ACHN (cell line): Measurements from ENCODE around the gene CACNB1.
"Not testable (repeated sequence)": the region's sequence is repeated elsewhere in the genome, so short reads cannot be mapped to it uniquely, and the experiment has no call there.

Experiments
- DNase-seq: peaks from one replicate; pipeline ENCODE4 v3.0.0-alpha.2; 2015
- in situ Hi-C: cut with HindIII; loops from 2 replicates; pipeline ENCODE4 v1.10.0; 2017; ENCODE audit warnings: low sequenced_read_pairs, low pct_ligation_motif_present, low pct_unique_long_range_greater_than_20kb

The CACNB1 gene

DNA sequence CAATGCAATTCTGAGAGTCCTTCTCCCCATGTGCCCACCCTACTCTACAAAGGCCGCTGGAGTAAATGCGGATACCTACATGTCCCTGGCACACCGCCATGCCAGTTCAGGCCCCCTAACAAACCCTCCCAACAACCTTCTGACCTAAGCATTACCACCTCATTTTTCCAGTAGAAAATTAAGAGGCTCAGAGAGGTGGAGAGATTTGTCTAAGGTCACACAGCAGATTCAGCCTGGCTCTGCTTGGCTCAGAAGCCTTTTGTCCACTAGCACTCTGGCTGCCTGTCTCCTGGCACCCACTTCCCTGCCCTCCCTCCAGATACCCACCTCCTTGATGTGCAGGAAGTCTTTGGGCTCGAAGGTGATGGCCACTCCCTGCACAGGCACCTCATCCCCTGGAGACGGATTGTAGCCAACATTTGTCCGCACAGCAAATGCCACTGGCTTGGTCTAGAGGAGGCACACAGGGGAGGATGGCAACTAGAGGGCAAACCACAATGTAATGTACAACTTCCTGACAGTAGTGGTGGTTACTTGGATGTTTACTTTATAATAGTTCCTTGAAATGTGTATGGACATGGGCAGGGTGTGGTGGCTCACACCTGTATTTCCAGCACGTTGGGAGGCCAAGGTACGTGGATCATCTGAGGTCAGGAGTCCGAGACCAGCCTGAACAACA lies 10.2 kb downstream of the CACNB1 start:
- in situ Hi-C loops, result no loop called here
- DNase-seq, result no peak

DNA sequence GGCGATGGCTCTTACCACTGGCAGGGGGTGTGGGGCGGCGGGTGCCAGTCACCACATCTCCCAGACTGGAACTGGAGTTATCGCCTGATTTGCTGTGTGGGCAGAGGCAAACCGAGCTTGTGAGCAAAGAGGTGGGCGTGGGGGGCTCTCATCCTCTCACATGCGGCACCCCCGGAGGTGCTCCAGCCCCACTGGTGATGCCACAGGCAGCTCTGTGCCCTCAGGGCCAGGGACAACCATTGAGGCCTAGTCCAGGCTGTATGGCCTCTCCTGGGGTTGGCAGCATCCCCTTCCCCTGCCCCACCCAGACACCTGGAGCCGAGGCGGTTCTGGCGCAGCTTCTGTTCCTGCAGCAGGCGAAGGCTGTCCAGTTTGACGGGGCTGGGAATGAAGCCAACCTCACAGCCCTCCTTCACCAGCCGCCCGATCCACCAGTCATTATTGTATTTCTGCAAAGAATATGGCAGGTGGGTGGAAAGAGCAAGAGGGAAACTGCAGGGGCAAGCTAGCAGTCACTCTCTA lies 10.9 kb downstream of the CACNB1 start:
- in situ Hi-C loops, result no loop called here
- no peak for DNase-seq

DNA sequence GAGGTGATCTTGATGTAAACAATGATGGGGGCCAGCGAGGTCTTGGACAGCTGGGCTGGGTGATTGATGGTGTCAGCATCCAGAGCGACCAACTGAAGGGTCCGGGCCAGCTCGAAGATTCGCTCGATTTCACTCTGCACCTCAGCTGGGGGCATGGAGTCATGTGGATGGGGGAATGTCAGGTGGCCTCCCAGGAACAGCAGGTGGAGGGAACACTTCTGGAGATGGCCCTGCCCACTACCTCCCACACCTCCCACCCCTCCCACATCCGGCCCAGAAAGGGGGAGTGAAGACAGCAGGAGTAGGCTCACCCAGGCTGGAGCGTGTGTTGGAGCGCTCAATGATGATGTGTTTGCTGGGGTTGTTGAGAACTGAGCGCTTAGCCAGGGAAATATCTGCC lies 13.7 kb downstream of the CACNB1 start:
- in situ Hi-C loops, result no loop called here
- no peak for DNase-seq

DNA sequence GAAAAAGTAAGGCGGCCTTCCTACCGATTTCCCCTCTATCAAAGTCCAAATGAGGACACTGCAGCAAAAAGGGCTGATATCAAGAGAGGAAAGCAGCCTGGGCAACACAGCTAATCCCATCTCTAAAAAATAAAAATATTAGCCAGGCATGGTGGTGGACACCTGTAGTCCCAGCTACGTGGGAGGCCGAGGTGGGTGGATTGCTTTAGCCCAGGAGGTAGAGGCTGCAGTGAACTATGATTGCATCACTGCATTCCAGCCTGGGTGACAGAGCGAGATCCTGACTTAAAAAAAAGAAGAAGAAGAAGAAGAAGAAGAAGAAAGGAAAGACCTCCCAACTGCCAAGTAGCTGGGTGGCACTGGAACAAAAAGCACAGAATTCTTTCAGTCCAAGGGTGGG lies 14.4 kb downstream of the CACNB1 start:
- in situ Hi-C loops, result no loop called here
- no peak for DNase-seq

DNA sequence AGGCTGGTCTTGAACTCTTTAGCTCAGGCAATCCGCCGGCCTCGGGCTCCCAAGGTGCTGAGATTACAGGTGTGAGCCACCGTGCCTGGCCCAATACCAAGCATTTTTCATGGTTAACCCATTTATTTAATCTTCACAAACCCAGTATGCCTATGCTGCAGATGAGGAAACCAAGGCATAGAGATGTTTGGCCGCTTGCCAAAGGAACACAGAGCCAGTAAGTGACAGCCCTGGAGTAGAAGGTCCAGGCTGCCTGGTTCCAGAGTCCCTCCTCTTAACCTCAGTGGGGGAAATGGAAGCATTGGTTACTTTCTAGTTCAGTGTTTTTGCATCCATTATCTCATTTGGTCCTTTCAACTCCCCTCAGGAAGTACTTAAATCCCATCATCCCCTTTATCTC lies 16.2 kb downstream of the CACNB1 start:
- in situ Hi-C loops, result no loop called here
- DNase-seq, result no peak

DNA sequence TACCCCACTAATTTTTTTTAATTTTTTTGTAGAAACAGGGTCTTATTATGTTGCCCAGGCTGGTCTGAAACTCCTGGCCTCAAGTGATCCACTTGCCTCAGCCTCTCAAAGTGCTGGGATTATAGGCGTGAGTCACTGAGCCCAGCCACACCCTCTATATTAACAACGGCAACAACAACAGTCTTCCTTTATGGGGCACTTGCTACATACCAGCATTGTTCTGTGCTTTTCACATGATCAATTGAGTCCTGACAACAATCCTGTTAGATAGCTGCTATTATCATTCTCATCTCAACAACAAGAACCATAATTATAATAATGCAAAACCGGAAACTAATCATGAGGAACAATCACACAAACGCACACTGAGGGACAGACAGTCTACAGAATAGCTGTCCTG lies 18.9 kb downstream of the CACNB1 start:
- DNase-seq, result no peak
- in situ Hi-C loops, result no loop called here

DNA sequence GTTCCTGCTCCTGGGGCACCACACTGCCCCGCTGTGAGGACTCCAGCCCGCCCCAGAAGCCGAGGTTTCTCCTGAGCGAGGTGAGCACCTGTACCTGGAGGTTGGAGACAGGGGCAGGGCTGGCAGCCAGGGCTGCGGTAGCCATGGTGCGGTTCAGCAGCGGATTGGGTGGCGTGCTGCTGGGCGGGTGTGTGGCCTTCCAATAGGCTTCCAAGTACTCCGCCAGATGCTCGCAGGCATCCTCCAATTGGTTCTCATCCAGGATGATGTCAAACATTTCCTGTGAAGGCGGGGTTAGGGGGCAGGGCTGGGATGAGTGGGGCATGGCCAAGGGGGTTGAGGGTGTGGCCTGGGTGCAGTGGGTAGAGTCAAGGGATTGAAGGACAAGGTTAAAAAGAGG lies 20.2 kb downstream of the CACNB1 start:
- in situ Hi-C loops, result no loop called here
- DNase-seq, result no peak

GRCh38 chr17:39175695-39176093 lies 21.8 kb downstream of the CACNB1 start:
- DNase-seq, result no peak
- in situ Hi-C loops, result no loop called here

DNA sequence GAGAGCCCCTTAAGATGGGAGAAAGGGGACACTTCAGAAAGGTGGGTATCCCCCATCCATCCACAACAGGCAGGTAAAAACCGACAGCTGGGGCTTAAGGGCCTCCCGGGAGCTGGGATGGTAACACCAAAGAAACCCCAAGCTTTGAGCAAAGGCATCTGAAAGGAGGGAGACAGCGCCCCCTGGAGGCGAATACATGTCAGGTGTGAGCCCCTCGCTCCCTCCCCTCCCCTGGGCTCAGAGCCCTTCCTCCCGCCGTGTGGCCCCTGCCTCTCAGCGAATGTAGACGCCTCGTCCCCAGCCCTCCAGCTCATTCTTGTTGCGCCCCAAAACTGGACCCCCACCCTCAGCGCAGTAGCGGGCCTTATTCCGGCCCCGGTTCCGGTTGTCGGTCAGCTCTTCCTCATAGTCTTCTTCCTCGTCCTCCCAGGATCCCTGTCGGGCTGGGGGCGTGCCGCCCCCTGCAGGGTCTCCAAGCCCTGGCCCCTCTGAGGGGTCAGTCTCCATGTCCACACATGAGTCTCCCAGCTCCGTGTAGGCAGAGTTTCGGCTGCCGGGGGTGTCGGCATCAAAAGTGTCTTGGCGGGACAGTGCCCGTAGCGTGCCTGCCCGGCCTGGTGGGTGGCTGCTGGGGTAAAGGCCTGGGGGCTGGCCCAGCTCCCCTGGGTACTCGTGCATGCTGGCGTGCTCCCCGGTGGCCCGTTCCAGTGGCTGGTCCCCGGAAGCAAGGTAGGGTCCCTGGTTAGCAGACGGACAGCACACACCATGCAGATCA lies 22.4 kb downstream of the CACNB1 start:
- peak; percentile 61 for DNase-seq
- in situ Hi-C loops, result no loop called here

DNA sequence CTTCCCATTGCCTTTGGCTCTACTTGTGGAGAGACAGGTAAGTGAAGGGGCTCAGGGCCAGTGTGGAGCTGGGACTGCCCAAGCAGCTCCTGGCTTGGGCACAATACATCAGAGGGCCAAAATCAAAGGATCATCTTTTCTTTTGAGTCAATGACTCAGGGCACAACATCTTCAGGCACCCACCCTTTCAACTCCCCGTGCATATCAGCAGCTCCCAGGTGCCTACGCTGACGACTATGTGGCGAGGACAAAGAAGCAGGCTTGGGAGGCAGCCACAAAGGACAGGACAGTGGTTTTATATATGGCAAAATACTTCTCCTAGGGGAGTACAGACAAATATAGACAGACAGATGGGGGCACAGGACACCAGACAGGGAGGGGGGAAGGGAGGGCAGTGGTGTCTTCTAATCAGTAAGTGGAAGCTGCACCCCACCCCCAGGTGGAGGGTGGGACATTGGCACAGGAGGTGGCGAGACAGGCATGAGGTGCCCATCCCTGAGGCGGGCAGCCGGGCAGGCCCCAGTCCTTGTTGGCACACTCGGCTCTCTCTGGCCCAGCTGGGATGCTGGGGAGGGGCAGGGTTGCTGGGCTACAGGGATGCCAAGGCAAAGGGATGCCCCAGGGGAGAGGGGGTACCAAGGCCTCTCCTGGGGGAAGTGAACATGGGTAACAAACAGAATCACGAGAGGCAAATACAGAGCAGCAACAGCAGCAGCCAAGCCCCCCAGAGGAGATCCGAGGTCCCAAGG lies 23.8 kb downstream of the CACNB1 start:
- DNase-seq, result no peak
- in situ Hi-C loops, result no loop called here

- no peak for DNase-seq
- in situ Hi-C loops, result no loop called here
These were observed 24.4 kb downstream of the CACNB1 start for GRCh38 chr17:39173080-39173479.

GRCh38 chr17:39171933-39172332 lies 25.5 kb downstream of the CACNB1 start:
- in situ Hi-C loops, result no loop called here
- DNase-seq, result no peak

DNA sequence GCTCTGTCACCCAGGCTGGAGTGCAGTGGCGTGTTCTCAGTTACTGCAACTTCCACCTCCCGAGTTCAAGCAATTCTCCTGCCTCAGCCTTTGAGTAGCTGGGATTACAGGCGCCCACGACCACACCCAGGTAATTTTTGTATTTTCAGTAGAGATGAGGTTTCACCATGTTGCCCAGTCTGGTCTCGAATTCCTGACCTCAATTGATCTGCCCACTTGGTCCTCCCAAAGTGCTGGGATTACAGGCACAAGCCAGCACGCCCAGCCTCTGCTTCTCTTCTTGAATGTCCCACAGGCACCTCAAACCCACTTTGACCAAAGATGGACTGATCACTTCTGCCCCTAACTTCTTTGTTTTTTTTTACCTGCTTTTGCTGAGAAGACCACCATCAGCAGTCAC lies 26.9 kb downstream of the CACNB1 start:
- in situ Hi-C loops, result no loop called here
- DNase-seq, result no peak

DNA sequence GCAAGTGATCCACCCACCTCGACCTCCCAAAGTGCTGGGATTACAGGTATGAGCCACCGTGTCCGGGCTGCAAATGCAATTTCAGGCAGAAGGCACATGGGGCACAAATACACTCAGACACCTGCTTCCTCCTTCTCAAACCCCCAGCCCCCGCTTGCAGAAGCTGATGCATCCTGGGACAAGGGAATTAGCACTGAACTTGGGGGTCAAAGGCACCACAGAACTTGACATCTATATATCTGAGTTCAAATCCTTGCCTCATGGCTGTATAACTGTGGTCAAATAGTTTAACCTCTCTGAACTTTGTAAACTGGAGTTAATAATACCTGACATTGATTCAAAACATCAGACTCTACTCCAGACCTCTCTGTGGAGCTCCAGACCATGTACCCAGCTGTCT lies 27.4 kb downstream of the CACNB1 start:
- in situ Hi-C loops, result no loop called here
- no peak for DNase-seq

GRCh38 chr17:39169518-39169917 lies 28.0 kb downstream of the CACNB1 start:
- no peak for DNase-seq
- in situ Hi-C loops, result no loop called here

DNA sequence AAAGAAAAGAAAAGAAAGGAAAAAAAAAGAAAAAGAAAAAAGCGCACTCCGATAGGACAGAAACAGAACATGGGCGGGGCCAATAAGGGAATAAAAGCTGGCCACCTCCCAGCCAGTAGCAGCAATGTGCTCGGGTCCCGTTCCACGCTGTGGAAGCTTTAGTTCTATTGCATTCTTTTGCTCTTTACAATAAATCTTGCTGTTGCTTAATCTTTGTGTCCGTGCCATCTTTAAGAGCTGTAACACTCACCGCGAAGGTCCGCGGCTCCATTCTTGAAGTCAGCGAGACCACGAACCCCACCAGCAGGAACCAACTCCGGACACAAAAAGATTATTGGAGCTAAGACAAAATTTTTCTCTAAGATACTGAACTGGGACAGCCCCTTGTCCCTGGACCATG lies 28.4 kb downstream of the CACNB1 start:
- no peak for DNase-seq
- in situ Hi-C loops, result no loop called here

DNA sequence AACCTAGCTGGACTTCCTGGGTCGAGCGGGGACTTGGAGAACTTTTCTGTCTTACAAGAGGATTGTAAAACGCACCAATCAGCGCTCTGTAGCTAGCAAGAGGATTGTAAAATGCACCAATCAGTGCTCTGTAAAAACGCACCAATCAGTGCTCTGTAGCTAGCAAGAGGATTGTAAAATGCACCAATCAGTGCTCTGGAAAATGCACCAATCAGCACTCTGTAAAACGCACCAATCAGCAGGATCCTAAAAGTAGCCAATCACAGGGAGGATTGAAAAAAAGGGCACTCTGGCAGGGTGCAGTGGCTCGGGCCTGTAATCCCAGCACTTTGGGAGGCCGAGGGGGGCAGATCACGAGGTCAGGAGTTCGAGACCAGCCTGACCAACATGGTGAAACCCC lies 29.0 kb downstream of the CACNB1 start:
- in situ Hi-C loops, DNase-seq: not testable (repeated sequence)

DNA sequence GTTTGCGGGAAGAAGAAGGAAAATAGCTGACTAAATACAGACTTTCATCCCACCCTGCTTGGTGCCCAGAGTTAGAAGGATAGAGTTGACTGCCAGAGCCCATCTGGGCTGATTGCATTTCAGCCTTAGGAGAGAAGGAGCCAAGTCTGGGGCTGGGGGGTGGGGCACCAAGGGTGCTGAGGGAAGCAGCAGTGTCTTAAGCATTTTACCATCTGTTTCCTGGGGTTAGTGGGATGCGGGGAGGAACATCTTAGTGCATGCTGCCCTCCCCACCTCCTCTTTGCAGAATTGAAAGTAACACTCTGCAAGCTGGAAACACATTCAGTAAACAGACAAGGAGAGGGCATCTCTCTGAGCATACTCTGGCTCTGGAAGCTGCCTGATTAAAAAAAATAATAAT lies 30.0 kb downstream of the CACNB1 start:
- no peak for DNase-seq

More for the DNA sequence above, 30.0 kb downstream of the CACNB1 start:
- in situ Hi-C loops, result no loop called here
